HG03108 (cell line): ENCODE data around the gene MLN.

Experiments used
- ATAC-seq: cut with Tn5 transposase; IDR thresholded peaks from one replicate; pipeline ENCODE4 v1.9.1; 2021; ENCODE audit warnings: moderate library complexity; ENCODE audit not compliant: unreplicated experiment

MLN gene

GRCh38 chr6:33756211-33756954, 47.4 kb downstream of the MLN start:
- ATAC-seq = no peak

GRCh38 chr6:33755070-33755869, 48.5 kb downstream of the MLN start:
- ATAC-seq = no peak

GRCh38 chr6:33754222-33754621, 49.6 kb downstream of the MLN start:
- ATAC-seq = no peak

- no peak for ATAC-seq
Measured at GRCh38 chr6:33752646-33753015, 51.2 kb downstream of the MLN start.

GRCh38 chr6:33751771-33752645, 51.8 kb downstream of the MLN start:
- ATAC-seq = no peak

- no peak for ATAC-seq
Measured at GRCh38 chr6:33750244-33750991, 53.4 kb downstream of the MLN start.

GRCh38 chr6:33749401-33749800, 54.4 kb downstream of the MLN start:
- no peak for ATAC-seq

GRCh38 chr6:33748841-33749240, 55.0 kb downstream of the MLN start:
- no peak for ATAC-seq

- ATAC-seq = no peak
Measured at GRCh38 chr6:33747823-33748222, 56.0 kb downstream of the MLN start.

- no peak for ATAC-seq
Measured at GRCh38 chr6:33746651-33747100, 57.1 kb downstream of the MLN start, which contains the start of gene IP6K3. TSS of gene IP6K3 (minus strand) at chr6:33746905. CDS start at chr6:33735476, 11,429 bp downstream.

- ATAC-seq = no peak
Measured at GRCh38 chr6:33746036-33746600, 57.7 kb downstream of the MLN start.

GRCh38 chr6:33745548-33745947, 58.3 kb downstream of the MLN start:
- no peak for ATAC-seq

GRCh38 chr6:33744895-33745546, 58.8 kb downstream of the MLN start:
- ATAC-seq = no peak
